ENCODE data around the gene HHIPL1.
"Not testable (repeated sequence)": the region's sequence is repeated elsewhere in the genome, so short reads cannot be mapped to it uniquely, and the experiment has no call there.

HHIPL1 gene

DNA sequence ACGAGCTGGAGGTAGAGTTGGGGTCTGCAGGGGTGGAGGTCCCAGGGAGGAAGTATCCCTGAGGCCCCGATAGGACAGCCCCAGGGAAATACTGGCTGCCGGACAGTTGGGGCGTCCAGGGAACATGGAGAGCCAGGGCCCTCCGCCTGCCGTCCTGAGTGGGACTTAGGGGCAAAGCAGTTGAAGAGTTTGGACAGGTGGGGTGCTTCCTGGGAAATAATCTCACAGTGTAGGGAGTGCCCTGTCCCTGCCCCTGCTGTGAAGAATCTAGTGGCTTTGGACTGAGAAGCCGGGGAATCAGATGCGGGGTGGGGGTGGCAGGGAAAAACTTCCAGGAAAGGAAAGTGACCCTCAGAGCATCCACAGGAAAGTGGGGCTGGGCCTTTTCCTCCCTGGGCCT lies 9.8 kb upstream of the HHIPL1 start:
- DNase-seq (ENCODE audit: low read depth), result no peak

DNA sequence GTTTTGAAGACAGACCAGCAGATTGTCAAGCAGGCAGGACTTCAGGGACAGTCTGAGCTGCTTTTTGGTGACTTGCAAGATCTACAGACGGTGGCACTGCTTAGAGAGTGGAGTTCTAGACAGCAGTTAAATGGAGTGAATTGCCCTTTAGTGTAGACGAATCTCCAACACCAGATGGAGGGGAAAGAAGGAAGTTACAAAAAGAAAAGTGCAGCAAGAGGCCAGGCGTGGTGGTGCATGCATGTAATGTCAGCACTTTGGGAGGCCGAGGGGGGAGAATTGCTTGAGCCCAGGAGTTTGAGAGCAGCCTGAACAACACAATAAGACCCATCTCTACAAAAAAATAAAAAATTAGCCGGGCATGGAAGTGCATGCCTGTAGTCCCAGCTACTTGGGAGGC lies 8.4 kb upstream of the HHIPL1 start:
- DNase-seq (ENCODE audit: low read depth), result no peak

DNA sequence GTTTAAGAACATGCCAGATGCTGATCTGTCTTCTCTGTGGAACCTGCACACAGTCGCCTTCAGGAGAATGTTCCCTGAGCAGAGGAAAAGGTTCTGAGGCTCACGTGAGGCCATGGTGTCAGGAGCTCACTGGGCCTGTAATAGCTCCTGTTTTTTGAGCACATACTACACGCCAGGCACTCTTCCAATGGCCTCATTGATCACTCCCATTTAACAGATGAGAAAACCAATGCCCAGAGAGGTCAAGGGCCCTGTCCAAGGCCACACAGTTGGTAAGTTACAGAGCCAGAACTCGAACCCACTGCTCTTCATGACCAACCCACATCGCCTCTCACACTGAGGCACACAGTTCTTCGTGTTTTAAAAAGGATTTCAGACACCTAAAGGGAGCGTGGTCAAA lies 7.3 kb upstream of the HHIPL1 start:
- no peak for DNase-seq (ENCODE audit: low read depth)

GRCh38 chr14:99642771-99643170 lies 2.2 kb upstream of the HHIPL1 start:
- DNase-seq (ENCODE audit: low read depth), result not testable (repeated sequence)

DNA sequence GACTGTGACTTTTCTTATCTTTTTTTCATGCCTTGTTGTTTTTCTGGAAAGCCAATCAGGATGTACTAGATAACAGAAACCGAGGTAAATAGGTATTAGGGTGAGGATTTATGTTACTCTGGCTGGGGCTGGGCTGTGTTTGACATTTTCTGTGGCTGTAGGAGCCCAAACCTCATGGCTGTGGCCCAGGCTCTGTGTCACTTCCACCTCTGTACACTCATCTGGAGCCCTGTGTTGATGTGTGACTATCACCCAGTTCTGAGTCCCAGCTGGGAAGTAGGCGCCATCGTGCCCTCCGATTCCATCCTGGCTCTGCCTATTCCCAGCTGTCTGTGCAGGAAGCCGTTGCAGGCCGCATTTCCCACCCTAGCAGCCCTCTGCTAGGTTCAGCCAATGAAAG lies 1.6 kb upstream of the HHIPL1 start:
- no peak for DNase-seq (ENCODE audit: low read depth)

DNA sequence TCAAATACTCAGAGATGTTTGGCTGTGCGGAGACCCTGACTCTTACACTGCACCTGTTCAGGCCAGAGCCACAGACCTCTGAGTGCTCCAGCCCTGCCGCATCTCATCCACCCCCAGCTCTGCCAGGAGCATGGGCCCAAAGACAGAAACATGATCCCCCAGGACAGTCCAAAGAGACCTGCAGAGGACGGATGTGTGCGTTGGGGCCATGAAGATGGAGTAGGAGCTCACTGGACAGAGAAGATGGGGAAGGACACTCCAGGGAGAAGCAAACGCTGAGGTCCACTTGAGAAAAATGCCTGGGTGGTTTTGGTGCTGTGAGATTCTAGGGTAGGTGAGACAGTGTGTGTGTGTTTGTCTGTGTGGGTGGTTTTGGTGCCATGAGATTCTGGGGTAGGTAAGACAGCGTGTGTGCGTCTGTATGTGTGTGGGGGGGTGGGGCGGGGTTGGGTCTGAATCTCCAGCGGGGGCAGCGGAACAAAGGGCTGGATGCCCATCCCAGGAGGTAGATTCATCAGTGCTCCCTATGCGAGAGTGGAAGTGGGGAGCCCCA lies 818 bp upstream of the HHIPL1 start:
- DNase-seq (ENCODE audit: low read depth), result no peak

GRCh38 chr14:99645545-99646505 lies 896 bp downstream of the HHIPL1 start:
- no peak for DNase-seq (ENCODE audit: low read depth)

DNA sequence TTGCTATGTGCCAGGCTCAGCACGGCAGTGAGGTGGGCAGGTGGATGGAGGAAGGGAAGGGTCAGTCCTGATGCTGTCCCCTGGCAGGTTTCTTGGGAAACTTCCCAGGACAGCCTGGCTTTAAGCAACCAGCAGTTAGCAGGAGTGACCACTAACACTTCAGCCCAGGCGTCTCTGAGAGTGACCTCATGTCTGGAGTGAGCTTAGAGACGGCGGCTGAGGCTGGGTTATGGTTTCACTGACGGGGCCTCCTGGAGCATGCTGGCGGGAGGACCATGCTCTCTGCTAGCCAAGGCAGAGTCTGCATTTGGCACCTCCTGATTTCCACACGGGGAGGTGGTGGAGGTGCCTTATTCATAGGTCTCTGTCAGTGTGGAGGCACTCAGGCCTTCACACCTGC lies 2.5 kb downstream of the HHIPL1 start:
- DNase-seq (ENCODE audit: low read depth), result no peak

- no peak for DNase-seq (ENCODE audit: low read depth)
These were observed 3.3 kb downstream of the HHIPL1 start for GRCh38 chr14:99648027-99648784.

GRCh38 chr14:99649219-99649618 lies 4.3 kb downstream of the HHIPL1 start:
- no peak for DNase-seq (ENCODE audit: low read depth)

- DNase-seq (ENCODE audit: low read depth), result no peak
These were observed 4.7 kb downstream of the HHIPL1 start for GRCh38 chr14:99649643-99650042.

DNA sequence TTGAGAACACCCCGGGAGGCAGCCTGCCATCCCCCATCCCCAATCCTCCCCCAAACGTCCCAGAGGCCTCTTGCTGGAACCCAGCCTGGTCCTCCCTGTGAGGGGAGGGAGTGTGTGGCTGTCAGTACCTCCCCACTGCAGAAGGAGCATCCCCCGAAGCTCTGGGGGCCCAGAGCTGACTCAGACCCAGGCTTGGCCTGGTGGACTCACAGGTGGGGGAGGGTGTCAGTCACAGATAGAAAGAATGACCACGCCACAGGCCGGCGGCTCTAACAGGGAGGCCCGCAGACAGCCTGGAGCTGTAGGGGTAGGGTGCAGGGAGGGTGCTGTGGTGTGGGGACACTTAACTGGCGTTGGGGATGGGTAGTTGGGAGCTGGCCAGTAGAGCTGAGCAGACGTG lies 5.3 kb downstream of the HHIPL1 start:
- DNase-seq (ENCODE audit: low read depth), result no peak

- no peak for DNase-seq (ENCODE audit: low read depth)
These were observed 7.2 kb downstream of the HHIPL1 start for GRCh38 chr14:99651953-99652746.

DNA sequence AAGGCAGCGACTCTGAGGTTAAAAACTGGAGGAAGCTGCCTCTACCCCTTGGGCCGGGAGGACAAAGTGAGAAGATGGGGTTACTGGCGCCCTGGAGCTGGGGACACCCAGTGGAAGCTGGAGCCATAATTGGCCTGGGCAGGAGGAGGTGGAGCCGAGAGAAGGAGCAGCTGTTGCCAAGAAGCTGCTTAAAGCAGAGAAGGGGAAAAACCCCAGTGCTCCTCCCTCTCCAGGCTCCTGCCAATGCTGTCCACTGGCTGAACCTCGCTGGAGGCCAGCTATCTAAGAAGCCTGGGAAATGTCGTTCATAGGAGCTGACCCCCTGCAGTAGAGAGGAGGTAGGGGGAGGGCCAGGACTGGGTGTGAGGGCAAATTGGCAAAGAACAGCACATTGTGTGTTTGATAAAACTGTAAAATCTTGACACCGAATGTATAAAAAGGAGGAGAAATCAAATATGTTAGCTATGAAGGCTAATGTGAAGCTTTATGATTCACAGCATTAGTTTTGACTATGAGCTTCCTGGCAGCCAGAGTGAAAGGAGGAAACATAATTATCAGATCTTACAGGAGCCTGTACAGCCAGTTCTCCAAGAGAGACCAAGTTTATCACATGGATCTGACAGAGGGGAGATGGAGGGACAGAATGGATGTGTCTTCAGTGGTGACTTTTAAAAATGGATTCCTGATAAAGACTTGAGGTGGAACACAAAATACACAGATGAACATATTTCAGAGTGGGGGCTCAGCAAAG lies 9.5 kb downstream of the HHIPL1 start:
- DNase-seq (ENCODE audit: low read depth), result no peak

- DNase-seq (ENCODE audit: low read depth), result no peak
These were observed 10.6 kb downstream of the HHIPL1 start for GRCh38 chr14:99655521-99655920.

GRCh38 chr14:99656171-99656570 lies 11.2 kb downstream of the HHIPL1 start:
- no peak for DNase-seq (ENCODE audit: low read depth)

DNA sequence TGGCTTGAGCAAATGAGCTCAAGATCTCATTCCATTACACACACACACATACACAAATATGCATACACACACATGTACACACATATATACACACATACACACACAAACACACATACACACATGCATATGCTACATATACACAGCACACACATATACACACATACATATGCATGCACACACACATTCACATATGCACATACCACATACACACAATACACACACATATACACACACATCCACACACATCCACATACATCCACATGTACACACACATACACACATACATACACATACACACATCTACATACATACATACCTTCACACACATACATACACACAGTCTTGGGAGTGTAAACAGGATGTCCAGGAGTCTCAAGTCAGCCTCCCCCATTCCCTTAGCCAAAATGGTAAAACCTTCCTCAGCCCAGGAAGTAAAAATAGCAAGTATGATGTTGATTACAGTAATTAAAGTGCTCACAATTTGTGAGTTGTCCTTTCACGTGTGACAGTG lies 12.8 kb downstream of the HHIPL1 start:
- DNase-seq (ENCODE audit: low read depth), result no peak

DNA sequence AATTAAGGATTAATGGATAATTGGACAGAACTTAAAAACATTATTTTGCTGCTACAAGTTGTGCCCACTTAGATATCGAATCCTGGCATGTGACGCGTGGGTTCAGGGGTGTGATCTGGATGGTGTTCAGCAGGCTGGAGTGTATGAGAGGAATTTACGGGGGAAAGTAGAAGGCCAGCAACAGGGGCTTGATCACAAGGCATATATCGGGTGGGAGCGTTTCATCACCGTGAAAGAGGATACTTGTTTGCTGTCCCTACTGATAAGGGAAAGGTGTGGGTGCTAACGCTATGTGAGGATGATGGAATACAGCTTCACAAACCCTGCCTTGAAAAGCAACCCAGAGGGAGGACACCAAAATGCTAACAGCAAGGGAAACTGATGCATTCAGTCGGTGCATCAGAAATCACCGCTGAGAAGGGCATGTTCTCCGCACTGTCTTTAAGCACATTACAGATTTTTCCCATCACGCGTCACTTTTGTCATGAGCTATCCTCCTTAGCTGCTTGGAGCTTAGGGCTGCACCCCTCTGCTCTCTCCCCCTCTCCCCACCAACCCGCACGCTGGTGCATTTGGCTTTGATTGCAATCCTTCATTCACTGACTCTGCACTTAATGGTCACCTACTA lies 13.4 kb downstream of the HHIPL1 start:
- no peak for DNase-seq (ENCODE audit: low read depth)

- no peak for DNase-seq (ENCODE audit: low read depth)
These were observed 14.4 kb downstream of the HHIPL1 start for GRCh38 chr14:99659333-99659741.

DNA sequence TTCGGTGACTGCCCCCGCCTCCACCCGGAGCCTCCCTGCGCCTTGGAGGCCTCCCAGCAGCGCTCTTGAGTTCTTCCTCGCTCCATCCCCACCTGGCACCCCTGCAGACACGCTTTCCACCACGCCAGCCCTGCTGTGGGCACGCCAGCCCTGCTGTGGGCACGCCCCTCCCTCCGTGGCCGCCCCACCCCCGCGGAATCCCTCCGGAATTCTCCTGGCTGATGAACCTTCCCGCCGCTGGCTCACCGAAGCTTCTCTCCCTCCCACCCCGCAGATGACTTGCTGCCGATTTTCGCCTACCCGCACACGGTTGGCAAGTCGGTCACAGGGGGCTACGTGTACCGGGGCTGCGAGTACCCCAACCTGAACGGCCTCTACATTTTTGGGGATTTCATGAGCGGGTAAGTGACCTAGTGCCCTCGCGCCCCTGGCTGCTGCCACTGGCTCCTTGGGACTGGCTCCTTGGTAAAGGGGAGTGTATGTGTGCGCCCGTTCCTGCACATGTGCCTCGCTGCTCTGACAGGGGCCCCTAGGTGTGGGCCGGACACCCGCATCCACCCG lies 15.2 kb downstream of the HHIPL1 start:
- DNase-seq (ENCODE audit: low read depth), result no peak
